Effector CD4-positive, alpha-beta T cell (primary cell): Measurements from ENCODE around the gene EPN1.

ENCODE experiments used
- DNase-seq: peaks from one replicate; pipeline ENCODE4 v3.0.0-alpha.2; 2020

EPN1 gene

DNA sequence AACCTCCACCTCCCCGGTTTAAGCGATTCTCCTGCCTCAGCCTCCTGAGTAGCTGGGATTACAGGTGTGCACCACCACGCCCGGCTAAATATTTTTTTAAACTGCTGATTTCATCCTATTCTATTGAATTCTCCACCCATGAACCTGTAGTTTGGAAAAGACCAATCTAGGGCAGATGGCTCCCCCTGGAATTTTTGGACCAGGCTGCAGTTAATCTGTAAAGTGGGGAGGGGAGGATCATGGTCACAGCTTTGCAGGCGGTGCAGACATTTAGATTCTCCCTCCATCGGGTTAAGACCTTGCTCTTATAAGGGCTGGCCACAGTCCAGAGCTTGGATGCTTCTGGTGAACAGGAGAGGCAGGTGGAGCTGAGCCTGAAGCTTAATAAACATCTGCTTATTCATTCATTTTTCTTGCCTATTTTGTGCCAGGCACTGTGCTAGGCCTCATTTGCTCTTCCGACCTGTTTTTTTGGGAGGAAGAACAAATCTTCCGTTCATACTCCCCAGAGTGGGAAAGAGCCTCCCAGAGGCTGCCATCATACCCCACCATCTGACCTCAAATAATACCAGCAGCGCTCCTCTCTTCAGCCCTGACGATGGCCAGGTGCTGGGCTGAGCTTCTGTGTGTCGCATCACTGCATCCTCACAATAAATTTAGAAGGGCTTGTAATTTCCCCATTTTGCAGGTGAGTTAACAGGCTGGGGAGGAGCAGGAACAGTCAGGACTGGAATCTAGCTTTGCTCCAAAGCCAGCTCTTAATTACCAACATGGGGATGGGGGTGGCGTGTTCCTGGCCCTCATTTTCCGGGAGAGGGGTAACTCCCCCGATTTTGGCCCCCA lies 27.9 kb upstream of the EPN1 start:
- DNase-seq: no peak

DNA sequence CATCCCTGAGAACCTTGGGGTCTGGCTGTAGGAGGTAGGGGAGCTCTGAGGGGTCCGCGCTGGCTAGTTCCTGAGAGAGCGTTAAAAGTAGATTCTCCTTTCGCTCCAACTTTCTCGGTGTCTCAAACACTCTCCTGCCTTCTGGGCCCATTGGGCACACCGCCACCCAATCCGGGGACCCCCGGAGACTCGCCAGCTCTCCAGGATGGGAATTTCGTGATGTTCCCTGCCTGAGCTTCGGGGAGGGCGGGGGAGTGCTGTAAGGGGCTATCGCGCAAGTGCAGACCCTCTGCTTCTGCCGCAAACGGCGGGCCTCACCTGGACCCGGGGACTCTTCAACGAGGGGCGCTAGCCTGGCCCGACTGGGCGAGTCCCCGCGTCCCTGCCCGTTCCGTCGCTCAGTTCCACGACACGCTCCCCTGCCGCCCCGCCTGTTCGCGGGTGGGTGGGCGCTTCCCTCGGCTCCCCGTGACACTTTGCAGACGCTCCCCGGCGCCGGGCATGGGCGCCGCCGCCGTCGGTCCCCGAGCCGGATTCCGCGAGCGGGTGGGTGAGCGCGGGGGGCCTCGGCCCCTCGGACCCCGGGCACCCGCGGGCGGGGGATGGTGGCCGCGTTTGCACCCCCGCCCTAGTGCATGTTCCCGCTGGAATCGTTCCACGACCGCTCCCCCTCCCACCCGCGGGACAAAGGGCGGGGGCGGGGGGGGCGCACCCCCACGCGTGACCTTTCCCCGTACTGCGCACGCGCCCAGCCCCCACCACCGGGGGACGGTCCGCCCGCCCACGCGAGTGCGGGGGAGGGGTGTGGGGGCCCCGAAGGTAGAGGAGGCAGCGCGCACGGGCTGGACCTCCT lies 27.1 kb upstream of the EPN1 start, which contains the start of gene CCDC106:
Gene CCDC106, plus strand, starts transcription at position 481 of the 853 bp plus-strand sequence. CDS start 835 bp downstream, outside the sequence.
- no peak for DNase-seq

DNA sequence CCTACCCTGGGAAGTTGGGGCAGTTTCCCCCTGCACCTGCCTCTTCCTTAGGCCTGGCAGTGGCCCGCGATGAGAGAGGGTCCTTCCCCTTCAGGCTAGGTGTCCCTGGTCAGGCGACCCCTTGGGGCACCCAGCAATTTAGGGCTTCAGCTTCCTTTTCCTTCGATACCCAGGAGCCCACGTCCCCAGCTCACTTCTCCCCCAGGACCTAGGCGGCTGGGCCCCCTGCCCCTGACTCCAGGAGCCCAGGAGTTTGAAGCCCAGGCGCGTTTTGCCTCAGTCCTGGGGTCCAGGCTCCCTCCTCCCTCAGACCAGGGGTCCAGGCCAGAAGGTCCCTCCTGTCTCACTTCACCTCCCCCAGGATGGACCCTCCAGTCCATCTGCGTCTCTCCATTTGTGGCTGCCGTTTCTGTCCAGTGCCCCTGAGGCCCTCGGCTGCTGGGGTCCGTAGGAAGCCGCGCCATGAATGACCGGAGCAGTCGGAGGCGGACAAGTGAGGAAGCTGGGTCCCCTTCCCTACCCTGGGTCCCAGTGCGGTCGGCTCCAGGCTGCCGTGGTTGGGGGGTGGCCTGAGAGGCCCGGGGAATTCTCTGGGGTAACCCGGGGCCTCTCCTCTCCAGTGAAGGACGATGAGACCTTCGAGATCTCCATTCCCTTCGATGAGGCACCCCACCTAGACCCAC lies 26.3 kb upstream of the EPN1 start:
- no peak for DNase-seq

DNA sequence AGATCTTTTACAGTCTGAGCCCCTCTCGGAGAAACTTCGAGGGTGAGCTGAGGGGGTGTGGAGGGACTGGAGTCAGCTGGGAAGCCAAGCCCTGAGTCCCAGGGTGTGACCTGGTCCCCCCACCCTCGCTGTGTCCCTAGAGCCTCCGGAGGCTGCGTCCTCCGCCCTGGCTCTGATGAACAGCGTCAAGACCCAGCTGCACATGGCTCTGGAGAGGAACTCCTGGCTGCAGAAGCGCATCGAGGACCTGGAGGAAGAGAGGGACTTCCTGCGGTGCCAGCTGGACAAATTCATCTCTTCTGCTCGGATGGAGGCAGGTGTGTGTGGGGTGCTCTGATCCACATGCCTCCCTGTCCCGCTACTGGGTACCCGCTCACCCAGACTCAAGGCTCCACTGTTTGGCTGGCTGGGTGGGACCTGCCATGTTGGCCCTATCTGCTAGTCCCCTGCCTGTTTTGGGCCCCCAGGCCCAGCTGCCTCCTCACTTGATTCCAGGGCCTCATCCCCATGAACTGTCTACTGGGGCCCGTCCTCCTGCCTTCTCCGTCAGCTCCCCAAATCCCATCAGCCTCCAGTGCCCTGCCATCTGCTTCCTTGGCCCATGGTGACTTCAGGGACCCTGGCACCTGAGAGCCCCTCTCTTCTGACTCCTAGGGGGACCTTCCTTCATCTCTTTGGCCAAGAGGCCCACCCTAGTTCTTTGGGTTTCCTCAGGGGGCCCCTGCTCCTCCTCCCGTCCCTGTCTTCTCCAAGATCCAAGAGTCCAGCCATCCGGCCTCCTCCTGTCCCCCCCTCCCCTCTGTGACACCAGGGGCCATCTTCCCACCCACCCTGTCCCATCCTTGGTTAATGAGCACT lies 25.5 kb upstream of the EPN1 start:
- no peak for DNase-seq

GRCh38 chr19:55650126-55650557 lies 24.9 kb upstream of the EPN1 start:
- DNase-seq: no peak

DNA sequence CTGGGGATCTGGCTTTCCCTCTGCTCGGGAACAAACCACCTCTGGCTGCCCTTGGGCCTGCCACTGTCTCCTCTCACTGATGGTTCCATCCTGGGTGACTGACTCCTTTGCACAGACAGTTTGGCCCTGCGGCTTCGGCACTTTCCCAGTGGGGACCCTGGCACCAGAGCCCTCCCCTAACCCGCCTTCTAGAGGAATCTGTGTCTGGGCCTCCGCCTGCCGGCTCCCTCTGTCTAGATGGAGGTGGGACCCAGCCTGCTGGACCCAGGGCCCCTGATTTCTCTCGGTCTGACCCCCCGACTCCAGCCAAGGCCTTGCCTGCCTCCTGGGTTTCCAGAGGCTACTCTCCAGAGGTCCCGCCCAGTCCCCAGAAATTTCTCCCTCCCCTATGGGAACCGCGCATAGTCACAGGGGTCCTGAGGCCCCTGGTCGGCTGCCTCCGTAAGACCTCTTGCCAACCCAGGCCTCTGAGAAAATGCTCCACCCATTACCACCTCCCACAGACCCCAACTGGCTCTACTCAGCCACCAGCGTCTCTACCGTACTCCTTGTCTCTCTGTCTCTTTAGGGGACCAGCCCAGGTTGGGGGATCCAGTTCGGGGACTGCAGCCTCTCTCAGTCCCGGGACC lies 24.3 kb upstream of the EPN1 start:
- DNase-seq: no peak

DNA sequence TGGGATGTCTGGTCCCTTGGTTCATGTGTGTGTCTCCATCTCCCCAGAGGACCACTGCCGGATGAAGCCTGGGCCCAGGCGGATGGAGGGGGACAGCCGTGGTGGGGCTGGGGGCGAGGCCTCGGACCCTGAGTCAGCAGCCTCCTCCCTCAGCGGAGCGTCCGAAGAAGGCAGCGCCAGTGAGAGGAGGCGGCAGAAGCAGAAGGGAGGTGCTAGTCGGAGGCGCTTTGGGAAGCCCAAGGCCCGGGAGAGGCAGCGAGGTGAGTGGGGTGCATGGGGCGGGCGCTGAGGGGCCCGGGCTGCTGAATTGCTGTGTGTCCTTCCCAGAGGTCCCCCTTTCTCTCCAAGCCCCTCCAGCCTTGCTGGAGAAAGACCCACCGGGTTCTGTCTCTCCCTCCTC lies 23.8 kb upstream of the EPN1 start:
- no peak for DNase-seq

GRCh38 chr19:55652311-55653128 lies 22.5 kb upstream of the EPN1 start:
- DNase-seq: no peak

- peak; percentile 100 for DNase-seq
These were observed 21.2 kb upstream of the EPN1 start for GRCh38 chr19:55653651-55654322.

GRCh38 chr19:55654323-55654867 lies 20.6 kb upstream of the EPN1 start:
- DNase-seq: peak; percentile 100

DNA sequence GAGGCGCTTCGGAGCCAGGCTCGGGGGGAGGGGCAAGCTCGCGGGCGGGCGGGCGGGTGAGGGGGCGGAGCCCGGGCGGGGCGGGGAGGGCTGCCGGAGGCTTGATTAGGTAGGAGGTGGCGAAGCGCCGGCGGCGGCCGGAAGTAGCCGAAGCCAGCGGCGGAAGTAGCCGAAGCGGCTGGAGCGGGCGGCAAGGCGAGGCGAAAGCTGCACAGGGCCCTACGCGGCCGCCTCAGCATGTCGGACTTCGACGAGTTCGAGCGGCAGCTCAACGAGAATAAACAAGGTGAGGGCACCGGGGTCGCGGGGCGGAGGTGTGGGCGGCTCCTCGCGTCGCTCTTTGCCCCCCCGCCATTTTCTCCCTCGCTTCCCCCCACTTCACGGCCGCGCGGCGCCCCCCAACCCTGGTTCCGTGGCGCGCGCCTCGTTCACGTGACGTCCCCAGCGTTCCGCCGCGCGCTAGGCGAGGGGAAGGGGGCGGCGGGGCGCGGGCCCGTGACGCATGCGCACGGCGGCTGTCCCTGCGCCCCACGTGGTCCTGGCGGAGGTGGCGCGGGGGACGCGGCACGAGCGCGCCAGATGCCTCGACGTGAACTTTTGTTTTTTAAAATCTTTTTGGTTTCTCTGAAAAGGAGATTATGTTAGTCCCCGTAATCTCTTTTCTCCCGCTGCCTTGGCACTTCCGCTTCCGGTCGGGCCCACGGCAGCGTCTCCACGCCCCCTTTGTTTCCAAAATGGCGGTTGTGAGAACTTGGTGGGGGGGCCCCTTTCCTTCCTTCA lies 20.0 kb upstream of the EPN1 start, which contains the start of gene U2AF2:
Gene U2AF2, plus strand, starts transcription at position 168 of the 780 bp plus-strand sequence. Its CDS starts 70 bp downstream, at position 238.
- peak; percentile 98 for DNase-seq

DNA sequence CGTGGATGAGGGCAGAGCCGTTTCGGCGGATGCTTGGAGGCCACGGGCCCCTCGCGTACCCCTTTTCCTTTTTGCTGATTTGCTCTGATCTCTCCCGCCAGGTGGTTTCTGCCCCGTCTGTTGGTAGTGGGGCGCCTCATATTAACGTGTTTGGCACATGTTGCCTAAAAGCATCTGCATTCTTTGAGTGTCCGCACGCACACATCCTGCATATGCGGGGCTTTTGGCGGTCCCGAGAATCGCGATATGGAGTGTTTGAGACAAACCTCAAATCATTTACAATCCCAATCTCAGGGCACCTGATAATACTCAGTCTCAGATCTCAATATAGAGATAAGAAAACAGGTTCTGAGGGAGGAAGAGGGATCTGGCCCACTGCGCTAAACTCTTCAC lies 19.4 kb upstream of the EPN1 start:
- no peak for DNase-seq

DNA sequence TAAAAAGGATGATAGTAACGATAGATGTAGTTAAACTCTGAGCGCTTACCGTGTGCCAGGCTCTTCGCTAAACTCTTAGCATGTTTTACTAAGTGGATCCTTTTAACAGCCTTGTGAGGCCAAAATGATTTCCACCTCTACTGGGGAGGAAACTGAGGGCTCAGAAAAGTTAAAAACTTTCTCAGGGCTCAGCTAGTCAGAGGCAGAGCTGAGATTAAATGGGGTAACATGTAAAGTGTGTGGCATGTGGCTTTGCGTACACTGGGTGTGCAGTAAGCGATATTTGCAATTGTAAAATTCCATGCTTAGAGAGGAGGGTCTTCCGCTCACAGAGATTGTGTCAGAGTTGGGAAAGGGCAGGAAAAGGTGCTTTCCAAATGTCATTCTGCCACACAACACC lies 18.5 kb upstream of the EPN1 start:
- no peak for DNase-seq

DNA sequence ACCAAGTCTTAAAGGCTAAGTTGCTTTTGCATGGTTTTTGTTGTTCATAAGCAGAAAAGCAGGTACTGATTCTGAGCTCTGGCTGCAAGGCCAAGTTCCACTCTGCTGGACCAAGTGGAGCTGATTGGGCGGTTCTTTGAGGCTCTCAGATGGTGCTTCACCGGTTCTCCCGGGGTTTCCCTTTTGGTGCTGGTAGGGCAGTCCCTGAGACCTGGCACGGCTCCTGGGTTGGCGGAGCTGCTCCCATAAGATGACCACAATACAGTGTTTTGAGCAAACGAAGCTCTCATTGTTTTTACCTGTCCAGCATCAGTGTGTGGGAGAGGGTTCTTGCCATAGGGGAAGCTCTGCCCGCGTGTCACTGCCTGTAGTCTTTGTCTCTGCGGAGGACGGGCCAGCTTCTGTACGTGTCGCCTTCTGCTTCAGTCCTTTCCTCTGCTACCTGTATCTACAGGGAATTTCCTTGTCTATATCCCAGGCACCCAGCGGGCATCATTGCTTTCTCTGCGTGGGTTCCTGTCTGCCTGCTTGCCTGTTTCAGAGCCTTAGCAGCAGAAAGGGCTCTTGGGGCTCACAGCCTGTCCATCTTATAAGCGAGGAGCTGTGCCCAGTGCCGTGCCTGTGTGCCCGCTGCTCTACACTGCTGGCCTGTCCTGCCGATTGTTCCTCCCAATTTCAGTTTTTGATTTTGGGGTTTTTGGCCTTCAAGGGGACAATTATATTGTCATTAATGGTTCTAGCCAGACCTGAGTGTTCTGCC lies 17.9 kb upstream of the EPN1 start:
- DNase-seq: no peak

- DNase-seq: no peak
These were observed 16.1 kb upstream of the EPN1 start for GRCh38 chr19:55658846-55659459.

- no peak for DNase-seq
These were observed 15.2 kb upstream of the EPN1 start for GRCh38 chr19:55659822-55660221.

GRCh38 chr19:55660404-55660803 lies 14.6 kb upstream of the EPN1 start:
- no peak for DNase-seq

GRCh38 chr19:55660991-55661390 lies 14.0 kb upstream of the EPN1 start:
- no peak for DNase-seq
